HG03139 (cell line): Measurements from ENCODE around the gene BMAL1.

Source experiments
- ATAC-seq: cut with Tn5 transposase; IDR thresholded peaks from one replicate; pipeline ENCODE4 v1.9.1; 2021; ENCODE audit not compliant: unreplicated experiment

The BMAL1 gene

DNA sequence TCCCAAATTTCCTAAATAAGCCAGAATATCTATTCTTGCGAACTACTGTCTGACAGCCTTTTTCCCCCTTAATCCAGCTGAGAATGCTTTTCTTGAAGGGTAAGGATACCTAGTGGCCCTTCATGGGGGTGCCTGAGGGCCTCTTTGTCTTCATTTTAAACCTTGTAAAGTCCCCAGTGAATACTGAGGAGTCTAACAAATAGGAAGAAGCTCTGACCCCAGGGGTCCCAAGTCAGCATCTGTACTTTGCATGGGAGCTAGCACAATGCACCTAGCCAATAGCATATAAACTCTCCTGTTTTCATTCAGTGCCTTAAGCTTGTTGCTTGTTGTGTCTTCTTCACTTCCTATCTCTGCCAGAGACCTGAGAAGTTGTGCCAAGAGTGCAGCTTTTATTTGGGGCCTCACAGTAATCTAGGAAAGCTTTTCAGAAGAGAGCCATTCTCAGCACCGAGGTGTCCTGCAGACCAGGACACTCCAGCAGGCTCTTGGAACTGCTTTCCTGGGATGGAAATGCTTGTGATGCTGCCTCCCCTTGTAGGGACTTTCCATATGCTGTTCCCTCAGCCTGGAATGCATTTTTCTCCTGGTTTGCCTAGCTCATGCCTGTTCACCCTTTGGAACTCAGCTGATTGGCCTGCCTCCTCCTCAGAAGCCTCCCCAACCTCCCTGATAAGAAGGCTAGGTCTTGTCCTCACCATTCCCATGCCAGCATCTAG, 37.2 kb downstream of the BMAL1 start:
- ATAC-seq: no peak

DNA sequence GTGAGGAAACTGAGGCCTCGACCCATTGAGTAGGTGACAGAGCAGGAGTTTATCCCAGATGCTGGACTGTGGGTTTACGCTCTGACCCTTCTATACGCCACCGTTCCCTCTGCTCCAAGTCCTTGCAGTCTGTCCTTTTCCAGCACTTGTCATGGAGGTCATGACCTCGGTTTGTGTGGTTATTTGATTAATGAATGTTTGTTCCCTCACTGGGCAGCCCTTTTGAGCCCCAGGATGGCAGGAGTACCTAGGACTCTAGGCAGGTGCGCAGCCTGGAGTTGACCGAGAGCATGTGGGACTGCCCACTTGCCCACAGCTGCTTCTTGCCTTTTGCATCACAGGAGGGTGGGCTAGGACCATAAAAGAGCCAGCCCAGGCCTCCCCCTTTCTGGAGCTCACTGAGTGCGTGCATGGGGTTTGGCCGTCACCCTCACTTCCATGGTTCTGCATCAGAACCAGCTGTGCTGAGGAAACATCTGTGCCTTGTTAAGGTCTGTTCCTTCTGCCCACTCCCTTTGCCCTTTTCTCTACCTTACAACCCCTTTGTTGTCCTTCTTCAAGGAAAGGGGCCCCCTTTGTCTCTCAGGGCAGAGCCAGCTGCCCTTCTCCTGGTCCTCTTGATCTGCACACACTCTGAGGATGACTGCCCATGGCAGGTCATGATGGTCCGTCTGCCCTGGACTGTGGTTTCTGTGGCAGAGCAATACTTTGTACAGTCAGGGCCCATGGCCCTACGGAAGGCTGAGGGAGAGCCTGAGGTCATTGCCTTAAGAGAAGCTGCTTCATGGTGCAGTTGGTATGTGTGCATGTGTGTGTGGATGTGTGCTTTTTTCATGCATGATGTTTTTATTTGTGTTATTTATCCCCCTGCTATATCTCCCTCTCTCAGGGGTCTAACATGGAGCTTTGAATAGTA, 38.2 kb downstream of the BMAL1 start:
- ATAC-seq: no peak

DNA sequence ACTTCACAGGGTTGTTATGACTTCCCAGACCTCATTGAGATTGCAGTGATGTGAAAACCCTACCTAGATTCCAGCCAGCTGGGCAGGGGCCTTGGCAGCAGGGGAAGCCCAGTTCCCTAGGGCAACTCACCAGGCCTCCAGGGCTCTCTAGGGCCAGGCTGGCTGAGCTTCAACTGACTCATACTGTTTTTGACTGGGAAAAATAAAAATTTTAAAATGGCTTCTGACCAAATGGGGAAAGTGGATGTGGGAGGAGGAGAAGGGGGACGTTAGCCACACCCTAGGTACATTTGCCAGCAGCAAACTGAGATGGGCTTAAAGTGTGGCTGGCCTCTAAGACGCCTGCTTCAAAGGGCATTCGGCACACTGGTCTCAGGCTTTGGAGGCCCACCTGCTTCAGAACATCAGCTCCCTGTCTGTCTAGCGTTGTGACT, 39.0 kb downstream of the BMAL1 start:
- no peak for ATAC-seq

- no peak for ATAC-seq
Measured at GRCh38 chr11:13317293-13318080, 39.9 kb downstream of the BMAL1 start.

DNA sequence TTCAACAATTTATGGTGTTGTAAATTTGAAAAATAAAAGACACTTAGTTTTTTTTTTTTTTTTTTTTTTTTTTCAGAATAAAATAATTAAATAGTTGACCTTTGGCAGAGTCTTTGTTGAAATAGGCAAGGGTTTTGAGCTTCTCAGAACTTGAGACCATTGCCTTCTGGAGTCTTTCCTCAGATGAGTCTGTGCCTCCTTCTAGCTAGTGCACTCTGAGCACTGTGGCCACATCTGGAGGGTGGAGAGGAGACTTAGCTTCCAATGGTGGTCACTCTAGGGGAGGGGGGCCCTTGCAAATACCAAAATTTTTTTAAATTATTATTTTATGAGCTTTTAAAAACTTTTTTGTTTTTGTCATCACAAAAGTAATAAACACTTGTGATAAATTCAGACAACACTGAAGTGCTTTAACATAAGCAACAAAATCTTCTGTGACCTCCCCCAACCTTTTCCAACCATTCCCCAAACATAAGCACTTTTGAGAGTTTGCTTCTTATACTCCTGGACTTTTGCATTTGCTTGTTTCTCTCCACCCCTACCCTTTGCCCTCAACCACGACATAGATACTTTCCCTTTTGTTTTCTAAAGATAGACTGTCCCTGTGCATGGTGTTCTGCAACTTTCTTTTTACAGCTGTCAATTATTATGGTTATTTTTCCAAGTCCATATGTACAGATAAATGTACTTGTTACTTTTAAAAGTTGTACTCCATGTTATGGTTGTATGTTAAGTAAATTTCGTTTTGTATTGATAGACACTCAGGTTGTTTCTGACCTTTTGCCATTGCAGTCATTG, 41.1 kb downstream of the BMAL1 start:
- ATAC-seq: peak; percentile 75

- no peak for ATAC-seq
Measured at GRCh38 chr11:13320688-13321087, 43.1 kb downstream of the BMAL1 start.

GRCh38 chr11:13321431-13321830, 43.8 kb downstream of the BMAL1 start:
- no peak for ATAC-seq

DNA sequence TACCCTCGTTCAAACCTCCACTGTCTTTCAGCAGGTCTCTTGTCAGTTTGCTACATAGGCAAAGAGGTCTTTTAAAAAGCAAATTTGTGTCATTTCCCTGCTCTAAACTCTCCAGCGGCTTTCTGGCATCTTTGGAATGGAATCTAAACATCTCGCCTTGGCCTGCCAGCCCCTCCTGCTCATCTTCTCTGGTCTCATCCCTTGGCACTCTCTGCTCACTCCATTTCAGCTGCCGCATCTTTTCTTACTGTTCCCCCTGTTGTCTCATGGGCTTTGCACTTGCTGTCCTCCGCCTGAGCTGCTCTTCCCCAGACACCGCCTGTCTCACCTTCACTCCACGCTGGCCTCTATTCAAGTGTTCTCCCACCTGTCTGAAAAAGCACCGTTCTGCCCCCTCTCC, 46.6 kb downstream of the BMAL1 start:
- ATAC-seq: no peak

GRCh38 chr11:13324709-13325108, 47.1 kb downstream of the BMAL1 start:
- no peak for ATAC-seq

- ATAC-seq: no peak
Measured at GRCh38 chr11:13327421-13327820, 49.8 kb downstream of the BMAL1 start.

- ATAC-seq: no peak
Measured at GRCh38 chr11:13328286-13328685, 50.7 kb downstream of the BMAL1 start.

DNA sequence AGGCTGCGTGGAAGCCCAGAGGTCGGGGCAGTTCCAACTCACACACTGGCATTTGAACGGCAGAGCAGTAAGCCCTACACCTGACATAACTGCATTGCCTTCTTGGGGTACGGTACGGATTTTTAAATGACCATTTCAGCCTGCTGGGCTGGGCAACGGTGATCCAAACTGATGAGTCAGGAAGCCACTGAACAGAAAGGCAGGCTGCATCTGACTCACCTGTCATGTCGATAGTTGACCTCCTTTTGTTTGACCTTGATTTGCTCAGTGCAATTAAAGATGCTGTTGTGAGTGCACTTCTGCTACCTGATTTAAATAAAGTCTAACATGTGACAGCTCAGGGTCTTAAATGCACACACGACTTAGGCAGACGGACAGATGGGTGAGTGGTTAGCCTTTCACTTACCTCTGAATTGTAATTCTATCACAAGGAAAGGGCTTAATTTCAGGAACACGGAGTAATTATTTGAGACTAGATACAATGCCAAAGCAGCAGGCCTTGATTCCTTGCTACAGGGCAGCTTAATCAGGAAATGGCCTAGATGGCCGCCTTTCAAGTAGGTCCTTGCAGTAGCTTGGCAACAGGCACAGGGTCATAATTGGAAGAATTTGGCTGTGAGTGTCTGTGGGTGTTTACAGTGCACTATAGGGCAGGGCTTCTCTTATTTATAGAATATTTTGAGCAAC, 52.2 kb downstream of the BMAL1 start:
- no peak for ATAC-seq

GRCh38 chr11:13332124-13332523, 54.5 kb downstream of the BMAL1 start:
- no peak for ATAC-seq

DNA sequence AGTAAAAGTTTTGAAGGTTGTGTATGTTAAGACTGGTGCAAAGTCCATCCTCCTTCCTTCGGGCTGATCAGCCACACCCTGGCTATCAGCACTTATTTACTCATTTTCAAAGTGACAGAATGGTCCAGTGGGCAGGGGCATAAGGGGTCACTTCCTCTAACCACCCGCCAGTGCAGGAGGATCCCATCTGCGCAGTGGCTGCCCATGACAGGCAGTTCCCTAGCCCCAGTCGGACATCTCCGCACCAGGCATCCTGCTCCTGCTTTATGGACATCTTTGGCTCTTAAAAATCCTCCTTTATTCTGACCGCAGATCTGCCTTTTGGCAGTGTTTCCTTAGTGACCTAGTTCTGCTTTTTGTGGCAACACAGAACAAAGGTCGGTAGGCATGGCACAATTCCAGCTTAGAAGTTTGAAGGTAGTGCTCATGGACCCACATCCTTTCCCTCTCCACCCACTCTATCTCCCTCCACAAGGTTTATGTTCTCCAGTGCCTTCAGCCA, 55.9 kb downstream of the BMAL1 start:
- ATAC-seq: no peak

DNA sequence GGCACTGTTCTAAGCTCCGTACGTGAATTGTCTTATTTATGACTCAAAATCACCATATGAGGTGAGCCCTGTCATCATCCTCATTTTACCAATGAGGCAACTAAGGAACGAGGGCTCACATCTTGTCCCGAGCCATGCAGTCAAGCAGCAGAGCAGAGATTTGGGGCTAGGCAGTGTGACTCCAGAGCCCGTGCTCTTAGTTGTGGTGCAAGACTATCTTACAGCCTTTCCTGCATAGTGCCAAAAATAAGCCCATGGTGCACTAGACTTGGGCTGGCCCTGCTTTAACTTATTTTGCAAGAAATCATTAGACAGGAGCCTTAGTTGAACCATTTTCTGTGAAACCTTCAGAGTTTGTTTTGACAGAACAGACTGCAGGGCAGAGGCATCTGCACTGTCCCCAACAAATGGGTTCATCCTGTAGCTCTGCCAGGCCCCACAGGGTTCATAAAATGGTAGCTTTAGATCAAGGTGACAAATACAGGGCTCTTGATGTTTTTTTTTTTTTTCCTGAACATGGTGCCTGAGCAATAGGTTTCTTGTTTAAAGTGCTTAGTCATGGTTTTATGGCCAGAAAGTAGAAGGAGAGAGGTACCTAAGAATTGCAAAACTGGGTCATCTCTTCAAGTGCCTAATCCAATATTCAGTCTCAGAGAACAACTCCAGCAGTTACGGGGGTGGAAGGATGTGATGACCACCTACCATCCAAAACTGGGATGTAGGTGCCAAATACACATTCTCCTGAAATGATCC, 56.6 kb downstream of the BMAL1 start:
- ATAC-seq: no peak

GRCh38 chr11:13335319-13335718, 57.7 kb downstream of the BMAL1 start:
- peak; percentile 56 for ATAC-seq

DNA sequence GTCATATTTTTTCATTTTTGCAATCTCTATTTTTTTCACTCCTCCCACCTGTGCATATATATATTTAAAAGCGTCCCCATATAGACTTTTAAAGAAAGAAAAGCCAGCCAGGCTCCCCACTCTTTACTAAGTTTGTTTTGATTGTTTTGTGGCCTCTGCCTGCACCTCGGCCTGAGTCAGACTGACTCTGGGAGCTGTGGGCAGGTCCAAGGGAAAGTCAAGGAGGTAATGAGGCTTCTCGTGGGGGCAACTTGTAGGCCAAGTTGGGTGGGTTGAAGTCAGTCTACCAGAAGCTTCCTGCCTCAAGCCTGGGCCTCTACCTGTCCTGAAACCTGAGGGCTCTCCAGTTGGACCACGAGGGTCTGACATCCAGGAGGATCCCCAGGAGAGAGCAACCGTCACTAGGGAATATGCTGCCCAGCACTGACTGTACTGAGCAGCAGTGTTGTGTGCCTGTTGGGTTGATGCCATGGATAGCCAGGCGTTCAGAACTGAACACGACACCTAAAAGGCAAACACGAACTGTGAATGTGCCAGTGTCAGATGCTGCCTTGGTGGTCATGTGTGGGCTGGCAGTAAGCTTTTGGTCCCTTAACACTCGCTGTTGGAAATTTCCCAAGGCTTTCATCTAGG, 58.8 kb downstream of the BMAL1 start:
- ATAC-seq: no peak

DNA sequence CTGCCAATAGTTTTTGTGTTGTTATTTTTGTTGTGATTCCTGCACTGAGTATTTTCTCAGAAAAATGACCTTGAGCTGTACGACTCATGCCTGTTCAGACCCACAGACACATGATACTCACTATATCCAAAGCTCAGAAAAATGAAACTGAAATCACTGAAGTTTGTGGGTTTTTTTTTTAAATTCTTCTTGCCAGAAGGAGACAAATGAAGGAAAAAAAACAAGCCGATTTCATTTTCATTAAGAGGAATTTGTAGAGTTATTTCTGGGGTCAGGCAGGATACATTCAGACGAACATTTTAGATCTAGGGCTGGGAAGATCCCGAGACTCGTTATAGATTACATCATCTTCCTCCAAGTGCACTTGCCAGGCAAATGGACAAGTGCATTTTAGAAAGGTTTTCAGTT, 60.4 kb downstream of the BMAL1 start:
- ATAC-seq: no peak
